SK-N-SH treated with all-trans-retinoic acid at 6 μM for 48 hours (cell line): ENCODE data around the gene GLIS1.
A peak's percentile ranks its signal among the peaks of the same experiment; 100 is the strongest.

ENCODE experiments used
- ATAC-seq: fragments of 200-7000 bp; cut with Tn5 transposase; 3 replicates; pipeline ENCODE4 v1.9.1; 2020; ENCODE audit warnings: mild to moderate bottlenecking, moderate library complexity
- ARNTL ChIP-seq: fragments of 450-650 bp; formaldehyde crosslinking; IDR thresholded peaks from 2 replicates; pipeline ENCODE4 v1.5.0; 2020; ENCODE audit warnings: low read depth, mild to moderate bottlenecking, moderate library complexity, borderline replicate concordance
- BACH2 ChIP-seq: fragments of 250-450 bp; sonication (Bioruptor Pico); IDR thresholded peaks from 2 replicates; pipeline ENCODE4 v1.9.0; 2021; ENCODE audit warnings: mild to moderate bottlenecking, borderline replicate concordance
- CSDC2 ChIP-seq: fragments of 250-450 bp; sonication (Bioruptor Pico); IDR thresholded peaks from 2 replicates; pipeline ENCODE4 v1.5.0; 2020; ENCODE audit warnings: mild to moderate bottlenecking, moderate library complexity
- ESRRG ChIP-seq: fragments of 250-450 bp; sonication (Bioruptor Pico); IDR thresholded peaks from 2 replicates; pipeline ENCODE4 v1.6.1; 2021; ENCODE audit warnings: mild to moderate bottlenecking
- GLIS3 ChIP-seq: fragments of 250-450 bp; sonication (Bioruptor Pico); IDR thresholded peaks from 2 replicates; pipeline ENCODE4 v1.5.0; 2020; ENCODE audit warnings: mild to moderate bottlenecking, moderate library complexity
- ISL1 ChIP-seq: fragments of 250-450 bp; sonication (Bioruptor Pico); IDR thresholded peaks from 2 replicates; pipeline ENCODE4 v2.1.2; 2022; ENCODE audit warnings: mild to moderate bottlenecking, moderate library complexity
- POU6F1 ChIP-seq: fragments of 250-450 bp; sonication (Bioruptor Pico); IDR thresholded peaks from 2 replicates; pipeline ENCODE4 v1.8.0; 2021; ENCODE audit warnings: low read depth, mild to moderate bottlenecking, moderate library complexity, borderline replicate concordance
- PPARA ChIP-seq: fragments of 250-450 bp; sonication (Bioruptor Pico); IDR thresholded peaks from 2 replicates; pipeline ENCODE4 v1.5.0; 2020; ENCODE audit warnings: mild to moderate bottlenecking, borderline replicate concordance
- RARB ChIP-seq: fragments of 250-450 bp; sonication (Bioruptor Pico); IDR thresholded peaks from 2 replicates; pipeline ENCODE4 v1.8.0; 2021; ENCODE audit warnings: mild to moderate bottlenecking, moderate library complexity
- SNAI2 ChIP-seq: fragments of 250-450 bp; sonication (Bioruptor Pico); IDR thresholded peaks from 2 replicates; pipeline ENCODE4 v1.5.0; 2020; ENCODE audit warnings: mild to moderate bottlenecking, moderate library complexity
- TCF4 ChIP-seq: fragments of 250-450 bp; sonication (Bioruptor Pico); IDR thresholded peaks from 2 replicates; pipeline ENCODE4 v1.8.0; 2021; ENCODE audit warnings: mild to moderate bottlenecking, moderate library complexity, borderline replicate concordance
- TSHZ2 ChIP-seq: fragments of 250-450 bp; sonication (Bioruptor Pico); IDR thresholded peaks from 2 replicates; pipeline ENCODE4 v1.5.0; 2020; ENCODE audit warnings: mild to moderate bottlenecking, moderate library complexity
- ZC3H10 ChIP-seq: fragments of 250-450 bp; sonication (Bioruptor Pico); IDR thresholded peaks from 2 replicates; pipeline ENCODE4 v1.5.1; 2021; ENCODE audit warnings: mild to moderate bottlenecking, moderate library complexity
- ZFP3 ChIP-seq: fragments of 250-450 bp; sonication (Bioruptor Pico); IDR thresholded peaks from 2 replicates; pipeline ENCODE4 v1.5.0; 2020; ENCODE audit warnings: mild to moderate bottlenecking, moderate library complexity
- ZFP30 ChIP-seq: fragments of 450-650 bp; formaldehyde crosslinking; IDR thresholded peaks from 2 replicates; pipeline ENCODE4 v1.5.0; 2022; ENCODE audit warnings: mild to moderate bottlenecking, moderate library complexity
- ZNF70 ChIP-seq: fragments of 450-650 bp; formaldehyde crosslinking; IDR thresholded peaks from 2 replicates; pipeline ENCODE4 v1.5.0; 2020; ENCODE audit warnings: mild to moderate bottlenecking, moderate library complexity
- ZNF8 ChIP-seq: fragments of 450-650 bp; formaldehyde crosslinking; IDR thresholded peaks from 2 replicates; pipeline ENCODE4 v1.5.0; 2020; ENCODE audit warnings: mild to moderate bottlenecking, moderate library complexity
- TF ChIP-seq, protein P1 (sequence below): fragments of 250-450 bp; sonication (Bioruptor Pico); IDR thresholded peaks from 2 replicates; pipeline ENCODE4 v1.5.1; 2020; ENCODE audit warnings: low read depth, mild to moderate bottlenecking, moderate library complexity
- TF ChIP-seq, protein P2 (sequence below): fragments of 250-450 bp; sonication (Bioruptor Pico); IDR thresholded peaks from 2 replicates; pipeline ENCODE4 v1.5.1; 2021; ENCODE audit warnings: mild to moderate bottlenecking, moderate library complexity

GLIS1 gene

GRCh38 chr1:53511933-53512806 is 226.8 kb downstream of the GLIS1 start:
- peak; percentile 35 for ATAC-seq
- TF ChIP-seq ZFP30, result no peak
- 0 out of 2 replicates have a peak, but pooled peaks have one; percentile 53 for TF ChIP-seq ZNF70 (CRISPR knock-in tag)
- TF ChIP-seq ISL1, result peak; percentile 39
- TF ChIP-seq ZC3H10 (CRISPR knock-in tag), result no peak
- TF ChIP-seq TSHZ2 (CRISPR knock-in tag), result peak; percentile 78
- peak; percentile 90 for TF ChIP-seq TCF4 (CRISPR knock-in tag)

DNA sequence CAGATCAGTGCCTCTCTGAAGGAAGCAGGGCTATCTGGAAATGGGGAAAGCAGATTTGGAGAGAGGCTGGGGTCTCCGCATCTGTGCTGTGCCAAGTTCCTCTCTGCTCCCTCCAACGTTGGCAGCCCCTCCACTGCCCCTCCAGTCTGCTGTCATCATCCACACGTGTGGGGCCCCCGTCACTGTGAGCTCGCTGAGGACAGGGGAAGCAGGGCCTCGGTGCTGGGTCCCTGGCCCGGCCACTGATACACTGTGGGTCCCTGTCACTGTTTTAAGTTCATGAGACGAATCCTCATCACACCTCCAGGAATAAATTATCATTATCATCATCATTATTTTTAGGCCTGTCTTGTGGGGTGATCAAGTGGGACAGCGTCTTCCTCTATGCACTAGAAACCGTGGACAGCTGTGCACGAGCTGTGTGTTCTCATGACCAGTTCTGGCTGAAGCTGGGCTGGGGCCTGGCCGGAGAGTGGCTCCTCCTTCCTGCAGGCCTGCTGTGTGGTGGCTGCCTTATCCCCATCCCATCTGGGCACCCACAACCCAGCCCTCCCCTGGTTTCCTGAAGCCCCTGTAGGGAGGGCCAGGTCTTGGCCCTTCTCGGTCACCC is 227.5 kb downstream of the GLIS1 start:
- TF ChIP-seq CSDC2, result no peak
- no peak for TF ChIP-seq TCF4 (CRISPR knock-in tag)
- ATAC-seq, result peak; percentile 51; the same call in 2 of the 3 replicates

DNA sequence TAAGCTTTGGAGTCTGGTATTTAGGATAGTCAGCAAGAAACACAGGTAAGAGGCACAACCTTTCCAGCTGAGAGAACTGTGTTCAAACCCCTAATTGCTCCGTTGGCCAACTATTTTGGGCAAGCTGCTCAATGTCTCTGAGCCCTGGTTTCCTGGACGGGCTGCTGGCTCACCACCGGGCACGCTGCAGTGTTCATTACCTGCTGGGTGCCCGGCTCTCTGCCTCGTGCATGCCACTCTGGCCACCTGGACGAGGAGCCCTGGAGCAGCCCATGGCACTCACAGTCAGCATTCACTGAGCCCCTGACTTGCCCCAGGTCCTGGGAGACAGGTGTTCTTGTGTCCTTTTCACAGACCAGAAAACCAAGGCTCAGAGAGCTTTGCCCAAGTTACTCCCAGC is 228.7 kb downstream of the GLIS1 start:
- no peak for ATAC-seq
- TF ChIP-seq, protein P1, sequence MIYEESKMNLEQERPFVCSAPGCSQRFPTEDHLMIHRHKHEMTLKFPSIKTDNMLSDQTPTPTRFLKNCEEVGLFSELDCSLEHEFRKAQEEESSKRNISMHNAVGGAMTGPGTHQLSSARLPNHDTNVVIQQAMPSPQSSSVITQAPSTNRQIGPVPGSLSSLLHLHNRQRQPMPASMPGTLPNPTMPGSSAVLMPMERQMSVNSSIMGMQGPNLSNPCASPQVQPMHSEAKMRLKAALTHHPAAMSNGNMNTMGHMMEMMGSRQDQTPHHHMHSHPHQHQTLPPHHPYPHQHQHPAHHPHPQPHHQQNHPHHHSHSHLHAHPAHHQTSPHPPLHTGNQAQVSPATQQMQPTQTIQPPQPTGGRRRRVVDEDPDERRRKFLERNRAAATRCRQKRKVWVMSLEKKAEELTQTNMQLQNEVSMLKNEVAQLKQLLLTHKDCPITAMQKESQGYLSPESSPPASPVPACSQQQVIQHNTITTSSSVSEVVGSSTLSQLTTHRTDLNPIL (CRISPR knock-in tag), result no peak
- TF ChIP-seq ZFP3 (no peak), RARB (CRISPR knock-in tag) (no peak), CSDC2 (no peak), ARNTL (CRISPR knock-in tag) (no peak), ZNF8 (CRISPR knock-in tag) (no peak), ZFP30 (no peak), PPARA (CRISPR knock-in tag) (no peak), GLIS3 (CRISPR knock-in tag) (no peak), BACH2 (CRISPR knock-in tag) (no peak), POU6F1 (CRISPR knock-in tag) (no peak), TCF4 (CRISPR knock-in tag) (no peak), ZNF70 (CRISPR knock-in tag) (no peak), SNAI2 (CRISPR knock-in tag) (no peak)
- TF ChIP-seq, protein P2, sequence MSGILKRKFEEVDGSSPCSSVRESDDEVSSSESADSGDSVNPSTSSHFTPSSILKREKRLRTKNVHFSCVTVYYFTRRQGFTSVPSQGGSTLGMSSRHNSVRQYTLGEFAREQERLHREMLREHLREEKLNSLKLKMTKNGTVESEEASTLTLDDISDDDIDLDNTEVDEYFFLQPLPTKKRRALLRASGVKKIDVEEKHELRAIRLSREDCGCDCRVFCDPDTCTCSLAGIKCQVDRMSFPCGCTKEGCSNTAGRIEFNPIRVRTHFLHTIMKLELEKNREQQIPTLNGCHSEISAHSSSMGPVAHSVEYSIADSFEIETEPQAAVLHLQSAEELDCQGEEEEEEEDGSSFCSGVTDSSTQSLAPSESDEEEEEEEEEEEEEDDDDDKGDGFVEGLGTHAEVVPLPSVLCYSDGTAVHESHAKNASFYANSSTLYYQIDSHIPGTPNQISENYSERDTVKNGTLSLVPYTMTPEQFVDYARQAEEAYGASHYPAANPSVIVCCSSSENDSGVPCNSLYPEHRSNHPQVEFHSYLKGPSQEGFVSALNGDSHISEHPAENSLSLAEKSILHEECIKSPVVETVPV (CRISPR knock-in tag), result no peak
- TF ChIP-seq, all 23 proteins: peak for 0

DNA sequence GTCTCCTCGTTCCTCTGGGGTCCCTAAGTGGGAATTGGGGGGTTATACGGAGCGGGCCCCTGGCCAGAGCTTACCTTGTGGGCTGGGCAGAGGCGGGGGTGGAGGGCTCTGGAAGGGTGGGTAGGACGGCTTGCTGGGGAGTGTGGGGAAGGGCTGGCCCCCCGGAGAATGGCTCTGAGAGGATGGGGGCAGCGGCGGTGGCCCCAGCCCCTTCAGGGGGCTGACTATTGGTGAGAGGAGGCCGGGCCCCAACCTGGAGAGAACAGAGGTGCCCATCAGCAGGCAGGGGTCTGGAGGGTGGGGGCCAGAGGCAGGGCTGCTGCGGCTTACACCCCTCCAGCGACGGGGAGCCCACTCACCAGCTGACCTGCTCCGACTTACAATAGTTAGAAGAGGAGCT is 229.2 kb downstream of the GLIS1 start:
- no peak for TF ChIP-seq ESRRG (CRISPR knock-in tag)
- no peak for TF ChIP-seq GLIS3 (CRISPR knock-in tag)
- no peak for TF ChIP-seq ARNTL (CRISPR knock-in tag)
- ATAC-seq, result no peak
